ENCODE data around the gene STRBP.

DNA sequence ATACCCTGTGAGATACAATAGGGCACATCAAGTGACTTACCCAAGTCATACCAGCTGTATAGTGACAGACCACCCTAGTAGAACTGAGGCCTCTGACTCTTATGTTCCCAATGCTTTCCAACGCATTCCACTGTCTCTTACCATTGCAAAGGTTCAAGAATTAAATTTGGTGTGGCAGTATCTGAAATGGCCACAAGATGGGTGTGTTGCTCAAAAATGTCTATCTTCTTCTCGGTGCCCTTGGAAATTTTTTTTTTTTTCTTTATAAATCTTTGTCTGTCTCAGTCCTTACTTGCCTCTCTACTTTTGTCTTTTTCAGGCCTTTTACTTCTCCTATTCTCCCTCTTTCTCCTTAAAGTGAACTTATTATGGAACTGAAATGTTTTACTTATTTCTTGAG lies 186.6 kb downstream of the STRBP start:
- TF ChIP-seq CTCF (conservative IDR thresholded peaks at IDR 0.05) (peak; percentile 81), ZFX (IDR thresholded peaks at IDR 0.05) (no peak)
